BLaER1 treated with 17β-estradiol and CSF1 and Interleukin-3, amounts not matched to agents 10 nM and 100 nM (cell line): ENCODE measurements around the gene ONECUT2.
"Not testable (repeated sequence)": the region's sequence is repeated elsewhere in the genome, so short reads cannot be mapped to it uniquely, and the experiment has no call there.

Experiments used
- H3K27ac ChIP-seq, 11 experiments: shearing (Covaris generic); formaldehyde crosslinking; 2 replicates each; pipeline ENCODE4 v1.8.1; 2022
- H3K27me3 ChIP-seq, 11 experiments: shearing (Covaris generic); formaldehyde crosslinking; 2 replicates each; pipeline ENCODE4 v1.8.1; 2022
- H3K36me3 ChIP-seq, 11 experiments: shearing (Covaris generic); formaldehyde crosslinking; 2 replicates each; pipeline ENCODE4 v1.8.1; 2022
- H3K4me1 ChIP-seq, 10 experiments: shearing (Covaris generic); formaldehyde crosslinking; 2 replicates each; pipeline ENCODE4 v1.8.1; 2022
- H3K4me2 ChIP-seq, 11 experiments: shearing (Covaris generic); formaldehyde crosslinking; 2 replicates each; pipeline ENCODE4 v1.8.1; 2022
- H3K4me3 ChIP-seq, 10 experiments: shearing (Covaris generic); formaldehyde crosslinking; 2 replicates each; pipeline ENCODE4 v1.8.1; 2022
- H3K9ac ChIP-seq, 11 experiments: shearing (Covaris generic); formaldehyde crosslinking; 2 replicates each; pipeline ENCODE4 v1.8.1; 2022
- H3K9me3 ChIP-seq, 11 experiments: shearing (Covaris generic); formaldehyde crosslinking; replicated peaks in 1 of 11; 2 replicates each; pipeline ENCODE4 v1.8.1; 2022
- H4K20me1 ChIP-seq, 11 experiments: shearing (Covaris generic); formaldehyde crosslinking; 2 replicates each; pipeline ENCODE4 v1.8.1; 2022
- Cebpa-rat ChIP-seq, 11 experiments: shearing (Covaris generic); IDR thresholded peaks; 2 replicates each; pipeline ENCODE4 v1.8.1; 2022

The ONECUT2 gene

DNA sequence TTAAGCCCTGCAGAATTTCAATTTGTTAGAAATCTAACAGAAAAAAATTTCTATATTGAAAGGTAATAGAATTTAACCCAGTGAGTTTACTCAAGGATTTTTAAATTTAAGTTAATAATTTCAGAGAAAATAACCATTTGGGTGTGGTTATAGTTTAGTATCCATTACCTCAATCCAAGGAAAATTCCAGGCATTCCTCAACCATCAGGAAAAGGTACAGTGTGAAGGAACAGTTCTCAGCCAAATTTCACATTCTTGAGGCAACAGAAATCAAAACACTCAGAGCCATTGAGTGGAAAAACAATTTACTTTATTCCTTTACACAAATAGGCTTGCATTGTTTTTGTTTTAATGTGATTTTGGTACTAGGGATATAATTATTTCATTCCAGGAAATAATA lies 45.6 kb downstream of the ONECUT2 start:
- Histone ChIP-seq H4K20me1 (no peaks in the 10 kb centered on the region), H3K9me3 (no peaks in the 10 kb centered on the region), H3K4me1 (peaks cover 0 to 6% (median 0%) of the 10 kb centered on the region in 10 experiments; a peak in 6 of 20 replicates), H3K9ac (no peak overlapping the region), H3K27ac (no peak overlapping the region), H3K36me3 (no peaks in the 10 kb centered on the region), H3K4me3 (no peak overlapping the region), H3K4me2 (no peak overlapping the region), H3K27me3 (no peaks in the 10 kb centered on the region)
- no peak for TF ChIP-seq Cebpa-rat (IDR thresholded peaks at IDR 0.05)

DNA sequence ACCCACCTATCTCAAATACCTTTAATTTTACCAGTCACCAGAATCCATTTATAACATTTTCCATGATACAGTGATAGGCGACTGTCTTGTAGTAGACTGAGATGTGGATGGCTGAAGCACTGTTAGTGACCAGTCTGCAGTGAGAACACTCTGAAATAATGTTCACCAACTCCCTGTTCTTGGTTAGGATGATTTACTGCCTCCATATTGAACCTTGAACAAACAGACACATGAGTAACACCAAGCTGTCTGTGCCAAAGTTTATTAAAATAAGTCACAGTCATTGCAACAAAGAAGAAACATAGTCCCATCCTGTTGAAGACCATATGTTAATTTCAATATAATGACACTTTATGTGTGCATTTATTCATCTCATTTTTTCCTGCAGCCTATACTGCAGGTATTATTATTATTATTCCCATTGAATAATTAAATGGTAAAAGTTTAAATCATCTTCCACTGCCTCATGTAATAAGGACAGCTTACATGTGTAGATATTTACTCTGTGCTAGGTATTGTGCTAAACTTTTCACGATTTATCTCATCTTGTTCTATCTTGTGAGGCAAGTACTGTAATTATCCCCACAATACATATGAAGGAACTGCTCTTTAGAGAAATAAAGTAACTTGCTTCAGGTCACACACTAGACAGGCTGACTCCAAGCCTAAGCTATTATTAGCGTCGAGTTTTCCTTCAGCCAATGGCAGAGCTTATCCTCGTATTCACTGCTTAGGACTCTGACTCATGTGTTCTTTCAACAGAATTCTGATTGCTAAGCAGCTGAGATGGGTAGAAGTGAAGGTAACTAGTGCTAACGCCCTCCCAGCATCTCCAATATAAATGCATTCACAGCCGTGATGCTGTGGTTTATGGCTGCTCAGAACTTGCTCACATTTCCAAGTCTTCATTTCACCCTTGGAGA lies 62.5 kb downstream of the ONECUT2 start:
- no peak overlapping the region for H3K4me3 ChIP-seq
- no peak overlapping the region for H3K9ac ChIP-seq
- no peak for TF ChIP-seq Cebpa-rat (IDR thresholded peaks at IDR 0.05)
- no peaks in the 10 kb centered on the region for H3K27me3 ChIP-seq
- no peak overlapping the region for H3K27ac ChIP-seq
- no peaks in the 10 kb centered on the region for H3K4me1 ChIP-seq
- no peaks in the 10 kb centered on the region for H4K20me1 ChIP-seq
- H3K9me3 ChIP-seq, result no peaks in the 10 kb centered on the region; a peak in 1 of 22 replicates
- H3K36me3 ChIP-seq, result no peaks in the 10 kb centered on the region
- no peak overlapping the region for H3K4me2 ChIP-seq

DNA sequence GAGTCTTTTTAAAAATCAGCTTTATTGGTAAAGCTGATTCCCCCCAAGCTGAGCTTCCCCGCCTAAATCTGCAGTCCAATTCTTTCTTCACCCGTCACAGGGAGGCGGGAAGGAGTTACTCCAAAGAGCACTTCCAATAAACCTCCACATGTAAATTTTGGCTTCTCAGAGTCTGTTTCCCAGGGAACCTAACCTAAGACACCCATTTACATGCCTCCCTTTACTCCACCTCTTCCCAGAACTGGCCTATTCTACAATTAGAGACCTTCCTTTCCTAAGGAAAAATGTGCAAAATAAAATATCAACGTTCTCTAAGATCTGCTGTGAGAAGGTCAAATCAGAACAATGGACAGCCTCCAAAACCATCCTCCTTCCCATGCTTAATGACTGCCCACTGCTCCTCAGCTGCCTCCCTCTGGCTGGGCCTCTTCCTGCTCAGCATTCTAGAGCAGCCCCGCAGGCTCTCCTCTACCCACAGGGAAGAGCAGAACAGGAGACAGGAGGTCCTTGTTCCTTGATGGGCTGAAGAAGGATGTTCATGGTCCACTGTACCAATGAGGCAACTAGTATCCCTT lies 63.6 kb downstream of the ONECUT2 start:
- Histone ChIP-seq H3K36me3 (no peaks in the 10 kb centered on the region), H3K9me3 (no peaks in the 10 kb centered on the region; a peak in 1 of 22 replicates), H3K4me3 (no peak overlapping the region), H3K9ac (no peak overlapping the region), H3K4me1 (no peaks in the 10 kb centered on the region), H3K27ac (no peak overlapping the region), H3K4me2 (no peak overlapping the region), H4K20me1 (no peaks in the 10 kb centered on the region), H3K27me3 (no peaks in the 10 kb centered on the region)
- no peak for TF ChIP-seq Cebpa-rat (IDR thresholded peaks at IDR 0.05)

DNA sequence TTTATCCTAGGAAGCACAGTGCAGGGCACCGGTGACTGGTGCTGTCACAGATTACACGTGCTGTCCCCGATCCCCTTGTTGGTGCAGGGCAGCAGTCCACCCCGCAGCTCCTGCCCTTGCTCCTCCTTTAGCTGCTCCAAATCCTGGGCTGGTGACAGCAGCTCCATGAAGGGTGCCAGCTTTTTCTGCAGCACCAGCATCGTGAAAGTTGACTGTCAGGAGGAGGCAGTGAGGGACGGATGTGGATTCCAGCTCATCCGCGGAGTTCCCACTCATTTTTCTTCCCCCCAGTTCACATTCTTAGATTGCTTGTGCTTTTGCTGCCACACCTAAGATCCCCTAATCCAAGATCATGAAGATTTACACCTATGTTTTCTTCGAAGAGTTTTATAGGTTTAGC lies 67.5 kb downstream of the ONECUT2 start:
- Histone ChIP-seq H3K9ac (no peak overlapping the region), H3K4me3 (no peak overlapping the region), H4K20me1 (no peaks in the 10 kb centered on the region), H3K4me2 (no peak overlapping the region), H3K9me3 (no peaks in the 10 kb centered on the region), H3K27me3 (no peaks in the 10 kb centered on the region), H3K4me1 (no peaks in the 10 kb centered on the region), H3K27ac (no peak overlapping the region), H3K36me3 (no peaks in the 10 kb centered on the region)
- TF ChIP-seq Cebpa-rat (IDR thresholded peaks at IDR 0.05), result no peak

DNA sequence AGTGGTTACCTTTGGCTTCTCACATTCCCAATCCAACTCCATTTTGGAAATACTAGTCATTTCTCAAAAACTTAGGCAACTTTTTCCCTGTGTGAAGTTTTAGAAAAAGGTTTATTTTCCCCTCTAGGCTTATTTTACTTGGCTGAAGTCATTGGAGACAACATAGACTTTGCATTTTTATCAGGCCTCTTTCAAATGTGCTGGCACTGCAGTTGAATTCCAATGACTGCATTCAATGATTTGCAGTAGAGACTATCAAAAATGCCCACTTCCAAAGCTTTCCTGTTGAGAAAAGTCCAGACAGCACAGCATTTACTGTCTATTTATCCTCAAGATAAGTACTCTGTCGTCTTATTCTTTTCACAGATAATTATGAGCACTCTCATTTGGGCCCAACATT lies 70.1 kb downstream of the ONECUT2 start:
- Histone ChIP-seq H3K9me3 (no peaks in the 10 kb centered on the region), H3K27me3 (no peaks in the 10 kb centered on the region), H3K27ac (no peak overlapping the region), H3K4me1 (no peaks in the 10 kb centered on the region), H3K4me2 (no peak overlapping the region), H3K9ac (no peak overlapping the region), H3K4me3 (no peak overlapping the region), H4K20me1 (no peaks in the 10 kb centered on the region), H3K36me3 (no peaks in the 10 kb centered on the region)
- no peak for TF ChIP-seq Cebpa-rat (IDR thresholded peaks at IDR 0.05)

DNA sequence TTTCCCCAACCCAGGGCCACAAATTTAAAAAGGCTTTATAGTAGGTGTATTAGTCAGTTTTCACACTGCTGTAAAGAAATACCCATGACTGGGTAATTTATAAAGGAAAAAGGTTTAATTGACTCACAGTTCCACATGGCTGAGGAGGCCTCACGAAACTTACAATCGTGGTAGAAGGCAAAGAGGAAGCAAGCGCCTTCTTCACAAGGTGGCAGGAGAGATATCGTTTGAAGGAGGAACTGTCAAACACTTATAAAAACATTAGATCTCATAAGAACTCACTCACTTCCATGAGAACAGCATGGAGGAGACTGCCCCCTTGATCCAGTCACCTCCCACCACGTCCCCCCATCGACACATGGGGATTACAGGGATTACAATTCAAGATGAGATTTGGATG lies 80.9 kb downstream of the ONECUT2 start:
- Histone ChIP-seq H3K4me3 (no peak overlapping the region), H3K9me3 (peaks cover 0 to 16% (median 0%) of the 10 kb centered on the region in 11 experiments; a peak in 4 of 22 replicates), H3K9ac (no peak overlapping the region), H4K20me1 (no peaks in the 10 kb centered on the region), H3K4me1 (no peaks in the 10 kb centered on the region), H3K27ac (no peak overlapping the region), H3K36me3 (no peaks in the 10 kb centered on the region), H3K4me2 (no peak overlapping the region), H3K27me3 (no peaks in the 10 kb centered on the region)
- no peak for TF ChIP-seq Cebpa-rat (IDR thresholded peaks at IDR 0.05)

DNA sequence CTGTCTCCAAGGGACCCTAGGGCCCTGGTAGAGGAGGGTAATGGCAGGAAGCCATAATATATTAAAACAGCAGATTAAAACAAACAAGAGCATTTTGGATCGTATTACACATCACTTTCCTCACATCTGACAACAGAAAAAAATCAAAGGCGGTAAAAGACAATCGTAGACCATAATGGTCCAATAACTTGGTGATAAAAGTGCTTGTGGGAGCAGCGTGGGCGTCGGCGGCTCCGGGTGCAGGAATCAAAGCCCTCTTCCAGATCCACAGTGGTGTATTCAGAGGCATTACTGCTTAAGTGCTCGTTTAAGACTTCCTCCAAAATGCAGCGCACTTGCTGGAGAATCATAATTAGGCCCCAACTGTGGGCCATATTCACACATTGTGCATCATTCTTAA lies 83.4 kb downstream of the ONECUT2 start:
- TF ChIP-seq Cebpa-rat (IDR thresholded peaks at IDR 0.05), result no peak
- Histone ChIP-seq H3K9me3 (peaks cover 0 to 16% (median 0%) of the 10 kb centered on the region in 11 experiments; a peak in 4 of 22 replicates), H3K9ac (no peak overlapping the region), H3K4me2 (no peak overlapping the region), H3K4me1 (peaks cover 0 to 14% (median 3%) of the 10 kb centered on the region in 10 experiments; a peak in 8 of 20 replicates), H3K27me3 (no peaks in the 10 kb centered on the region), H4K20me1 (no peaks in the 10 kb centered on the region), H3K4me3 (no peak overlapping the region), H3K36me3 (no peaks in the 10 kb centered on the region), H3K27ac (no peak overlapping the region)

DNA sequence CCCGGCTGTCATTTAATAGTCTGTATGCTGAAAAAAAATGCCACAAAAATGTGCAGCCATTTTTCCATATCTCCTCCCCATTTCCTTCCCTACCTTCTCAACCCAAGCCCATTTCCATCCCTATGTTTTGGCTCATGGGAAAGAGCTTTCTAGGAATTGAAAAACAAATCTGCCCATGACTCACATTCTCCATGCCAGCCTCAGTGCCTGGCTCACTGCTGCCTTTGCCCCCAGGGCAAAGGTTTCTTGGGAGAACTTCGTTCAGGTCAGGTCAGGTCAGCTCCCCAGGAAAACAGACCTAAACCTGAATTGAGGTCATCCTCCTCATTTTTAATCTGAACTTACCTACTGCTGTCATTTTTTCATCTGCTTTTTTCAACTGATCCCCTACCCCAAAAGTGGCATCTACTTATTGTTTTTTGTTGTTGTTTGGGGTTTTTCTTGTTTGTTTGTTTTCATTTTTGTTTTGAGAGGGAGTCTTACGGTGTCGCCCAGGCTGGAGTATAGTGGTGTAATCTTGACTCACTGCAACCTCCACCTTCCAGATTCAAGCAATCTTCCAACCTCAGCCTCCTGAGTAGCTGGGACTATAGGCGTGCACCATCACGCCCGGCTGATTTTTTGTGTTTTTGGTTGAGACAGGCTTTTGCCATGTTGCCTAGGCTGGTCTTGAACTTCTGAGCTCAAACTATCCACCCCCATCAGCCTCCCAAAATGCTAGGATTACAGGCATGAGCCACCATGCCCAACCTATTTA lies 84.7 kb downstream of the ONECUT2 start:
- Histone ChIP-seq H4K20me1 (no peaks in the 10 kb centered on the region), H3K9me3 (peaks cover 0 to 10% (median 3%) of the 10 kb centered on the region in 11 experiments; a peak in 14 of 22 replicates), H3K27me3 (no peaks in the 10 kb centered on the region), H3K4me1 (peaks cover 0 to 27% (median 4%) of the 10 kb centered on the region in 10 experiments; a peak in 8 of 20 replicates), H3K4me2 (no peak overlapping the region), H3K27ac (no peak overlapping the region), H3K36me3 (no peaks in the 10 kb centered on the region), H3K9ac (no peak overlapping the region), H3K4me3 (no peak overlapping the region)
- TF ChIP-seq Cebpa-rat (IDR thresholded peaks at IDR 0.05), result no peak

DNA sequence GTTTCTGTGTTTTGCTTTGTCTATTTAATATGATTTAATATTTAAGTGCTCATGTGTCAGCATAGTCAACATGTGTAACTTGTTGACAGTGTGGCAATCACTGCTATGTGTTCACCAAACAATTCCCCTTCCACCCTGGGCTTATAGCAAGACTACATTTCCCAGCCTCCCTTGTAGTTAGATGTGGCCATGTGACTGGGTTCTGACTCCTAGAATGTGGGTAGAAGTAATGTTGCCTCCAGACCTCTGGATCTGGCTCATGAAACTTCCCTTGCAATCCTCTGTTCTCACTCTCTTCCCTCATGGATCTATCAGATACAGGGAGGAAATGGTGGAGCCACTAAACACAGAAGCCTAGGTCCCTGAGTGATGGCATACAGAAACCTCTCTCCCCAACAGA lies 87.2 kb downstream of the ONECUT2 start:
- H3K27ac ChIP-seq, H3K27me3 ChIP-seq, H3K36me3 ChIP-seq, H3K9ac ChIP-seq, H3K4me3 ChIP-seq, H4K20me1 ChIP-seq: not testable (repeated sequence)
- Histone ChIP-seq H3K4me2 (peak overlapping the region in 3 of 11 experiments; percentile 63 to 82 (median 79); a peak in 5 of 22 replicates), H3K9me3 (peaks cover 0 to 16% (median 8%) of the 10 kb centered on the region in 11 experiments; a peak in 14 of 22 replicates), H3K4me1 (peaks cover 0 to 33% (median 4%) of the 10 kb centered on the region in 10 experiments; a peak in 8 of 20 replicates)
